PC-3 (cell line): ENCODE results near the gene C3orf52. TPM values are rescaled to one million over a fixed set of nuclear protein-coding genes. Genes with fewer than 3 reads are reported as not detected.

Experiments
- ATAC-seq: fragments of 200-7000 bp; cut with Tn5 transposase; 2 replicates; pipeline ENCODE4 v1.9.1; 2020; ENCODE audit warnings: mild to moderate bottlenecking, moderate library complexity
- BruUV-seq: library from RNA; stranded (reverse); fragments of 400-500 nt; replicated peaks from 2 replicates; lab custom pipeline; 2021; lab: Mats Ljungman, UMichigan
- CTCF ChIA-PET: fragments of 300-600 bp; sonication (Branson Sonifier 250); formaldehyde crosslinking; loops from one replicate; lab custom pipeline; 2022; ENCODE audit warnings: antibody characterized with exemption; lab: Charles Lee
- POLR2A ChIA-PET: fragments of 300-600 bp; sonication (Branson Sonifier 250); formaldehyde crosslinking; loops from one replicate; lab custom pipeline; 2022; ENCODE audit warnings: antibody characterized with exemption; ENCODE audit not compliant: unreplicated experiment; lab: Charles Lee
- DNase-seq: peaks from one replicate; pipeline ENCODE4 v3.0.0-alpha.2; 2015
- H2AFZ ChIP-seq: fragments of 300-600 bp; sonication (generic); 2 replicates; pipeline ENCODE4 v1.6.0; 2016; ENCODE audit warnings: antibody characterized with exemption, low read length
- H3F3A ChIP-seq: fragments of 300-600 bp; sonication (generic); one replicate; pipeline ENCODE4 v1.6.0; 2017; ENCODE audit warnings: antibody characterized with exemption, low read length, control low read depth, mild to moderate bottlenecking; ENCODE audit not compliant: unreplicated experiment
- H3K27ac ChIP-seq: fragments of 300-600 bp; sonication (generic); 2 replicates; pipeline ENCODE4 v1.5.1; 2016; ENCODE audit warnings: mild to moderate bottlenecking, low read length
- H3K27me3 ChIP-seq: fragments of 300-600 bp; sonication (generic); 2 replicates; pipeline ENCODE4 v1.6.1; 2016; ENCODE audit warnings: low read length, mixed read lengths
- H3K36me3 ChIP-seq: fragments of 300-600 bp; sonication (generic); 2 replicates; pipeline ENCODE4 v1.6.1; 2016; ENCODE audit warnings: low read depth, mixed run types, low read length, mixed read lengths
- H3K4me1 ChIP-seq: fragments of 300-600 bp; sonication (generic); 2 replicates; pipeline ENCODE4 v1.5.1; 2016; ENCODE audit warnings: low read length; ENCODE audit not compliant: insufficient read depth
- H3K4me2 ChIP-seq: fragments of 300-600 bp; sonication (generic); 2 replicates; pipeline ENCODE4 v1.6.0; 2016; ENCODE audit warnings: low read length
- H3K4me3 ChIP-seq: fragments of 300-600 bp; sonication (generic); 2 replicates; pipeline ENCODE4 v1.5.1; 2016; ENCODE audit warnings: mild to moderate bottlenecking, low read length, mixed read lengths
- H3K79me2 ChIP-seq: fragments of 300-600 bp; sonication (generic); 2 replicates; pipeline ENCODE4 v1.6.1; 2017; ENCODE audit warnings: low read length, mixed read lengths
- H3K9ac ChIP-seq: fragments of 300-600 bp; sonication (generic); 2 replicates; pipeline ENCODE4 v1.6.0; 2016; ENCODE audit warnings: mild to moderate bottlenecking, low read length
- H3K9me2 ChIP-seq: fragments of 300-600 bp; sonication (generic); replicated peaks from 2 replicates; pipeline ENCODE4 v1.6.1; 2016; ENCODE audit warnings: mixed run types, low read length, mixed read lengths
- H3K9me3 ChIP-seq: fragments of 300-600 bp; sonication (generic); 2 replicates; pipeline ENCODE4 v1.6.1; 2016; ENCODE audit warnings: low read length, mixed read lengths
- H4K20me1 ChIP-seq: fragments of 300-600 bp; sonication (generic); 2 replicates; pipeline ENCODE4 v1.6.1; 2016; ENCODE audit warnings: low read length, mixed read lengths
- EZH2 ChIP-seq: fragments of 300-600 bp; sonication (generic); IDR thresholded peaks from one replicate; pipeline ENCODE4 v1.6.1; 2017; ENCODE audit warnings: antibody characterized with exemption, mild to moderate bottlenecking, low read length; ENCODE audit not compliant: unreplicated experiment
- EZH2phosphoT487 ChIP-seq: fragments of 300-600 bp; sonication (generic); IDR thresholded peaks from 2 replicates; pipeline ENCODE4 v1.6.1; 2018; ENCODE audit warnings: mild to moderate bottlenecking, antibody characterized with exemption, low read length, borderline replicate concordance
- intact Hi-C: fragments of 100-400 bp; cut with micrococcal nuclease; formaldehyde crosslinking; loops from 2 replicates; pipeline ENCODE4 v1.9.0; 2023
- total RNA-seq: library from RNA; depleted of rRNA; stranded (reverse); fragments of >200 nt; gene quantifications from 2 replicates; pipeline ENCODE4 v1.2.3, GENCODE V29; 2014
- TF ChIP-seq, protein P1 (sequence below): fragments of 300-600 bp; sonication (generic); conservative IDR thresholded peaks from 2 replicates; pipeline ENCODE4 v1.5.1; 2017; ENCODE audit warnings: antibody characterized with exemption, low read depth, mild to moderate bottlenecking, low read length

Gene C3orf52
- total RNA-seq, 1 experiment from 2014 or later = 16.7 TPM

DNA sequence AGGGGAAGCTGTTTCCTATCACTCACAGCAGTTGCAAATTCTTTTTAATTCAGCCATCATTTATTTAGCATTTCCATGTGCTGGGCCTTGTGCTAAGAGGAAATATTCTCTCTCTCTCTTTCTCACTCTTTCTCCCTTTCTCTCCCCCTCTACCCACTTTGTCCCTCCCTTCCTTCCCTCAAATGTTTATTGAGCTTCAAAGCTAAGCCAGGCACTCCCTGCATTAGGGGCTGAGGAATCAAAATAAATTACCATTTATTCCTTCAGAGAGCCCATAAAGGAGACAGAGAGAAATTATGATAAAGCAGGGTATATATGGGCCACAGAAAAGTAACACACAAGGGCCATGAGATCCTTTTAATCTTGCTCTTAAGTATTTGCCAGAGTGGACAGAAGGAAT, 44.9 kb upstream of the C3orf52 start:
- Histone ChIP-seq H3K36me3 (no peaks in the 10 kb centered on the region), H2AFZ (0 out of 2 replicates have a peak overlapping the region, but pooled peaks have one; percentile 12), H3K9me3 (no peaks in the 10 kb centered on the region), H3K9ac (no peak overlapping the region), H3K4me1 (peaks cover 11% of the 10 kb centered on the region), H3K4me3 (no peak overlapping the region), H3K27ac (no peak overlapping the region), H4K20me1 (no peaks in the 10 kb centered on the region), H3K4me2 (no peak overlapping the region), H3K27me3 (no peaks in the 10 kb centered on the region), H3F3A (no peaks in the 10 kb centered on the region), H3K79me2 (no peaks in the 10 kb centered on the region), H3K9me2 (no peaks in the 10 kb centered on the region)
- POLR2A ChIA-PET = no interaction called here
- intact Hi-C loops = no loop called here
- CTCF ChIA-PET = no interaction called here
- ATAC-seq (no peak), DNase-seq (no peak)
- TF ChIP-seq EZH2phosphoT487 (no peak), EZH2 (no peak)
- TF ChIP-seq, protein P1, sequence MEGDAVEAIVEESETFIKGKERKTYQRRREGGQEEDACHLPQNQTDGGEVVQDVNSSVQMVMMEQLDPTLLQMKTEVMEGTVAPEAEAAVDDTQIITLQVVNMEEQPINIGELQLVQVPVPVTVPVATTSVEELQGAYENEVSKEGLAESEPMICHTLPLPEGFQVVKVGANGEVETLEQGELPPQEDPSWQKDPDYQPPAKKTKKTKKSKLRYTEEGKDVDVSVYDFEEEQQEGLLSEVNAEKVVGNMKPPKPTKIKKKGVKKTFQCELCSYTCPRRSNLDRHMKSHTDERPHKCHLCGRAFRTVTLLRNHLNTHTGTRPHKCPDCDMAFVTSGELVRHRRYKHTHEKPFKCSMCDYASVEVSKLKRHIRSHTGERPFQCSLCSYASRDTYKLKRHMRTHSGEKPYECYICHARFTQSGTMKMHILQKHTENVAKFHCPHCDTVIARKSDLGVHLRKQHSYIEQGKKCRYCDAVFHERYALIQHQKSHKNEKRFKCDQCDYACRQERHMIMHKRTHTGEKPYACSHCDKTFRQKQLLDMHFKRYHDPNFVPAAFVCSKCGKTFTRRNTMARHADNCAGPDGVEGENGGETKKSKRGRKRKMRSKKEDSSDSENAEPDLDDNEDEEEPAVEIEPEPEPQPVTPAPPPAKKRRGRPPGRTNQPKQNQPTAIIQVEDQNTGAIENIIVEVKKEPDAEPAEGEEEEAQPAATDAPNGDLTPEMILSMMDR = no peak
- no TSS peak for BruUV-seq

DNA sequence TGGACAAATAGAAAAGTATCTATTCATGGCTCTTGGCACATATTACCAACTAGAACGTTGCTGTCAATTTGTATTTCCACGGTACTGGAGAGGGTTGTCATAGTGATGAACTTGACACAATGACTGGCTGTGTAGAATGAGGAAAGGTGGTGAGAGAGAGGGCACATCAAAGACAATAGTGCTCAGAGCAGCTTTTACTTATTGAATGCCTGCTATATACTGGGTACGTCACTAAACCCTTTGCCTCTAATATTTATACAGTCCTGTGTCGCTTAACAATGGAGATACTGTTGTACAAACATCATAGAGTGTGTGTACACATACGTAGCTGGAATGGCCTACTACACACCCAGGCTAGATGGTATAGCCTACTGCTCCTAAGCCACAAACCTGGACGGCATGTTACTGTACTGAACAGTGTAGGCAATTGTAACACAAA, 43.3 kb upstream of the C3orf52 start:
- Histone ChIP-seq H3K27me3 (no peaks in the 10 kb centered on the region), H3K36me3 (no peaks in the 10 kb centered on the region), H3K9me3 (no peaks in the 10 kb centered on the region), H4K20me1 (no peaks in the 10 kb centered on the region), H3F3A (no peaks in the 10 kb centered on the region), H3K4me1 (peaks cover 19% of the 10 kb centered on the region), H3K9me2 (no peaks in the 10 kb centered on the region), H3K27ac (no peak overlapping the region), H2AFZ (peak overlapping the region; percentile 76), H3K79me2 (no peaks in the 10 kb centered on the region), H3K4me2 (no peak overlapping the region), H3K9ac (no peak overlapping the region), H3K4me3 (no peak overlapping the region)
- no peak; the same call in none of the 2 replicates for ATAC-seq
- DNase-seq = peak; percentile 18
- TF ChIP-seq EZH2phosphoT487 = no peak
- no peak for TF ChIP-seq EZH2
- TF ChIP-seq, protein P1 = no peak
- POLR2A ChIA-PET = no interaction called here
- CTCF ChIA-PET = interaction anchor here (0.5 to 2.6 kb wide), 9 partner anchors 29 to 809 kb away, joined by 3 to 17 read pairs (median 4); partner anchors contain the start of gene ABHD10
- intact Hi-C loops = loop anchor here (1.0 kb wide), 2 partner anchors 32 to 54 kb away; no protein-coding TSS in a partner anchor
- BruUV-seq = no TSS peak

DNA sequence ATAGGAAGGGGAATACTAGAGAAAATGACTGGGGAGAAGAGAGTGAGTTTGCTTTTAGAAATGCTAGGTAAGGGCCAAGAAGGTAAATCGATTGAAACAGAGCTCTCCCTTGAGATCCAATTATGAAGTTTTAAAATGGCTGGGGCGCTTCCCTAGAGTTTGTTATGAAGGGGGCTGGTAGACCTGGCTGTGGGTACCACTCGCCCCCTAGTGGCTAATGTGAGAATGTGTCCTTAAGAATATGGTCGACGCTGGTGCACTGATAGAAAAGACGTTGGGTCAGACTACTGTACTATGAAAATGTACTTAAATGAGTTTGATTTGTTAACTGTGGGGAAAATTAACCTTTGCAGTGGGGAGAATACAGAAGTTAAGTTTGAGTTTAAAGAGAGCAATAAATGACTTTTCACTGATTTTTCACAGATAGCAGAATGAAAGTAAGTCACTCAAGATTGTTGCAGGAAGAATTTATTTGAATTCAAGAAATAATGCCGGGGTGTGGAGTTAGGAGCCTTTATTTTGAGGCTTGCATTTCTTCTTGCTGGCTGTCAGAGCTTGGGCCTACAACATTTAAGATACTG, 42.5 kb upstream of the C3orf52 start:
- TF ChIP-seq EZH2 = no peak
- TF ChIP-seq, protein P1 = peak; percentile 97
- no peak overlapping the region for H3K9ac ChIP-seq
- no peaks in the 10 kb centered on the region for H3F3A ChIP-seq
- DNase-seq (peak; percentile 85), ATAC-seq (peak; percentile 96)
- no peak overlapping the region for H3K27ac ChIP-seq
- H3K36me3 ChIP-seq = no peaks in the 10 kb centered on the region
- peak overlapping the region; percentile 76 for H2AFZ ChIP-seq
- H3K9me3 ChIP-seq = no peaks in the 10 kb centered on the region
- ChIA-PET CTCF (interaction anchor here (0.5 to 2.6 kb wide), 9 partner anchors 30 to 809 kb away, joined by 3 to 17 read pairs (median 4); partner anchors contain the start of gene ABHD10), POLR2A (no interaction called here)
- H3K79me2 ChIP-seq = no peaks in the 10 kb centered on the region
- no TSS peak for BruUV-seq
- peaks cover 19% of the 10 kb centered on the region for H3K4me1 ChIP-seq
- H4K20me1 ChIP-seq = no peaks in the 10 kb centered on the region
- intact Hi-C loops = loop anchor here (1.0 kb wide), 2 partner anchors 32 to 54 kb away; no protein-coding TSS in a partner anchor
- no peaks in the 10 kb centered on the region for H3K27me3 ChIP-seq
- peak overlapping the region; percentile 63 for H3K4me2 ChIP-seq
- peak overlapping the region; percentile 44 for H3K4me3 ChIP-seq
- no peaks in the 10 kb centered on the region for H3K9me2 ChIP-seq
